GM12865 (cell line): ENCODE measurements around the gene VMP1.
"Not testable (repeated sequence)": the region's sequence is repeated elsewhere in the genome, so short reads cannot be mapped to it uniquely, and the experiment has no call there.

Experiments used
- DNase-seq: peaks from one replicate; pipeline ENCODE4 v3.0.0; 2010; ENCODE audit warnings: low read depth
- H3K4me3 ChIP-seq: 2 replicates; pipeline ENCODE4 v1.5.1; 2011; ENCODE audit warnings: mild to moderate bottlenecking, low read depth, low read length, control low read depth
- TF ChIP-seq, protein P1 (sequence below): IDR thresholded peaks from 2 replicates; pipeline ENCODE4 v1.5.1; 2011; ENCODE audit warnings: low read length, control low read depth, low read depth, inconsistent platforms; ENCODE audit not compliant: insufficient read depth; ENCODE audit errors: missing control alignments

VMP1 gene

DNA sequence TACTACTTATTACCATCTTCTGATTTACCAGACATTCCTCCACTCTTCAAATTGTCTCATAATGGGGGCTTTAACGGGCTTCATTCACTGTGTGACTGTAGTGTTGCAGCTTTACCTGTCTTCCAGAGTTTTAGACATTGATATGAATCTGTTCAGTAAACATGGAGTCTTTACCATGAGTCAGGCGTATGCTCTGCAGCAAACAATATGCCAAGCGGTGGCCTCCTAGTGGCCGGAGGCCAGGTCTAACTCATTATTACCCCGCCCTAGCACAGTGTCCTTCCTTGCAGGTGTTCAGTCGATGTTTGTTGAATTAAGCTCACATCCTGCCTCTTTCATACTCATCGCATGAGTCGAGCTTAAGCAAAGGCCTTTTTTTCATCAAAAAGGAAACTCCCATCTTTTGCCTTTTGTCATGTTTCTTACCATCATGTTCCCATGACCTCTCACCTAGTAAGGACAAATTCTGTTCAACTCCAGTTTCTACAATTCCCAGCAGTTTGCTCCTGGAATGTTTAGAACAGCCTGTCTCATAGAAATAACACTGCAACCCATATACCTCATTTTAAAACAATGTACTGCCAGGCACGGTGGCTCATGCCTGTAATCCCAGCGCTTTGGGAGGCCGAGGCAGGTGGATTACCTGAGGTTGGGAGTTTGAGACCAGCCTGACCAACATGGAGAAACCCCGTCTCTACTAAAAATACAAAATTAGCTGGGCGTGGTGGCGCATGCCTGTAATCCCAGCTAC lies 145.9 kb downstream of the VMP1 start:
- DNase-seq: peak; percentile 88

DNA sequence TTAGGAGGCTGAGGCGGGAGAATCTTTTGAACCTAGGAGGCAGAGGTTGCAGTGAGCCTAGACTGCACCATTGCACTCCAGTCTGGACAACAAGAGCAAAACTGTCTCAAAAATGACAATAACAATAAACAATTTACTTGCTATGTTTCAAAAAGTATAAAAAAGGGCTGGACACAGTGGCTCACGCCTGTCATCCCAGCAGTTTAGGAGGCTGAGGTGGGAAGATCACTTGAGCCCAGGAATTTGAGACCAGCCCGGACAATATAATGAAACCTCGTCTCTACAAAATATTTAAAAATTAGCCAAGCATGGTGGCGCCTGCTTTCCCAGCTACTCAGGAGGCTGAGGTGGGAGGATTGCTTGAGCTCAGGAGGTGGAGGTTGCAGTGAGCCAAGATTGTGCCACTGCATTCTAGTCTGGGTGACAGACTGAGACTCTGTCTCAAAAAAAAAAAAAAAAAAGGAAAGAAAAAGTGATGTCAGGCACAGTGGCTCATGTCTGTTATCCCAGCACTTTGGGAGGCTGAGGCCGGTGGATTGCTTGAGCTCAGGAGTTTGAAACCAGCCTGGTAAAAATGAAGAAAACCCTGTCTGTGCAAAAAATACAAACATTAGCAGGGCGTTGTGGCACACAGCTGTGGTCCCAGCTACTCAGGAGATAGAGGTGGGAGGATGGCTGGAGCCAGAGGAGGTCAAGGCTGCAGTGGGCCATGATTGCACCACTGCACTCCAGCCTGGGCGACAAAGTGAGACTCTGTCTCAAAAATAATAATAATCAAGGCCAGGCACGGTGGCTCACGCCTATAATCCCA lies 146.7 kb downstream of the VMP1 start:
- H3K4me3 ChIP-seq: not testable (repeated sequence)

More for the DNA sequence above, 145.9 kb downstream of the VMP1 start:
- no peak overlapping the region for H3K4me3 ChIP-seq
- TF ChIP-seq, protein P1, sequence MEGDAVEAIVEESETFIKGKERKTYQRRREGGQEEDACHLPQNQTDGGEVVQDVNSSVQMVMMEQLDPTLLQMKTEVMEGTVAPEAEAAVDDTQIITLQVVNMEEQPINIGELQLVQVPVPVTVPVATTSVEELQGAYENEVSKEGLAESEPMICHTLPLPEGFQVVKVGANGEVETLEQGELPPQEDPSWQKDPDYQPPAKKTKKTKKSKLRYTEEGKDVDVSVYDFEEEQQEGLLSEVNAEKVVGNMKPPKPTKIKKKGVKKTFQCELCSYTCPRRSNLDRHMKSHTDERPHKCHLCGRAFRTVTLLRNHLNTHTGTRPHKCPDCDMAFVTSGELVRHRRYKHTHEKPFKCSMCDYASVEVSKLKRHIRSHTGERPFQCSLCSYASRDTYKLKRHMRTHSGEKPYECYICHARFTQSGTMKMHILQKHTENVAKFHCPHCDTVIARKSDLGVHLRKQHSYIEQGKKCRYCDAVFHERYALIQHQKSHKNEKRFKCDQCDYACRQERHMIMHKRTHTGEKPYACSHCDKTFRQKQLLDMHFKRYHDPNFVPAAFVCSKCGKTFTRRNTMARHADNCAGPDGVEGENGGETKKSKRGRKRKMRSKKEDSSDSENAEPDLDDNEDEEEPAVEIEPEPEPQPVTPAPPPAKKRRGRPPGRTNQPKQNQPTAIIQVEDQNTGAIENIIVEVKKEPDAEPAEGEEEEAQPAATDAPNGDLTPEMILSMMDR: peak; percentile 63

GRCh38 chr17:59856859-59857794 lies 149.7 kb downstream of the VMP1 start:
- H3K4me3 ChIP-seq: no peak overlapping the region
- TF ChIP-seq, protein P1: no peak
- DNase-seq: no peak

More for the DNA sequence above, 146.7 kb downstream of the VMP1 start:
- DNase-seq: not testable (repeated sequence)

GRCh38 chr17:59858167-59858816 lies 150.8 kb downstream of the VMP1 start:
- H3K4me3 ChIP-seq: no peak overlapping the region
- no peak for DNase-seq
- TF ChIP-seq, protein P1: no peak

- no peak for DNase-seq
- TF ChIP-seq, protein P1: no peak
Observed at GRCh38 chr17:59858932-59859331, 151.5 kb downstream of the VMP1 start.

DNA sequence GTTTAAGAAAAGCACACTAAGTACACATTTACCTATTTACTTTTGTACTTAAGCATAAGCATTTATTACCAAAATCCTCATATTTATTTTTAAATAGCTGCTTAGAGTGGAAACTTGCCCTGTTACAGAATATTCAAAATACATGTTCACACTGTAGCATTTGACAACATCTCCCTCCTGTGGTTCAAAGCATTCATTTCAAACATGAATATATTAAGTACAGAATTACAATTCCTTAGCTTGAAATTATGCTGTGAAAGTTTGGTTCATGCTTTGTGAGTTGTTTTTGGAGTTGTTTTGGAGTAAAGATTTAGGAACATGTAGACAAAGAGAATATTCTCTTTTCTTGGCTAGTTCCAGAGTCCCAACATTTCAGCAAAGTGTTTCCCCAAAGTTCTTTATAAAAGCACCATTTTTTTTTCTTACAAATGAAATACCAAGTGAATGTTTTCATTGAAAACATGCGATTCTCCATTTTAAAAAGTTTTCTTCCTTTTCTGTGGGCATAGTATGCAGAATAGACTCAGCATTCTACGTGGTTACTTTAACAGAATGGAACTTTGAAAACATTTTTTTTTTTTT lies 152.1 kb downstream of the VMP1 start:
- peak; percentile 55 for DNase-seq
- TF ChIP-seq, protein P1: peak; percentile 12
- H3K4me3 ChIP-seq: no peak overlapping the region

More at GRCh38 chr17:59858932-59859331, 151.5 kb downstream of the VMP1 start:
- no peak overlapping the region for H3K4me3 ChIP-seq
